IPS-20b (cell line): ENCODE measurements around the gene PLA2G2F.

Experiments
- H3K27ac ChIP-seq: one replicate; pipeline ENCODE4 v1.5.1; 2013; ENCODE audit warnings: low read length
- H3K27me3 ChIP-seq: 2 replicates; pipeline ENCODE4 v1.6.1; 2013; ENCODE audit warnings: mild to moderate bottlenecking, low read length, inconsistent platforms; ENCODE audit not compliant: insufficient read depth
- H3K36me3 ChIP-seq: 2 replicates; pipeline ENCODE4 v1.6.1; 2013; ENCODE audit warnings: low read depth, mild to moderate bottlenecking, inconsistent platforms, low read length, moderate library complexity; ENCODE audit not compliant: insufficient read depth
- H3K4me1 ChIP-seq: 2 replicates; pipeline ENCODE4 v1.6.1; 2013; ENCODE audit warnings: mild to moderate bottlenecking, control low read depth, inconsistent platforms, low read length, moderate library complexity; ENCODE audit not compliant: insufficient read depth
- H3K4me3 ChIP-seq: 2 replicates; pipeline ENCODE4 v1.5.1; 2013; ENCODE audit warnings: mild to moderate bottlenecking, low read length, inconsistent platforms
- H3K9ac ChIP-seq: 2 replicates; pipeline ENCODE4 v1.6.1; 2013; ENCODE audit warnings: low read depth, mild to moderate bottlenecking, inconsistent platforms, low read length, moderate library complexity
- H3K9me3 ChIP-seq: 2 replicates; pipeline ENCODE4 v1.6.1; 2013; ENCODE audit warnings: mild to moderate bottlenecking, low read depth, low read length, inconsistent platforms; ENCODE audit not compliant: insufficient read depth

PLA2G2F gene

DNA sequence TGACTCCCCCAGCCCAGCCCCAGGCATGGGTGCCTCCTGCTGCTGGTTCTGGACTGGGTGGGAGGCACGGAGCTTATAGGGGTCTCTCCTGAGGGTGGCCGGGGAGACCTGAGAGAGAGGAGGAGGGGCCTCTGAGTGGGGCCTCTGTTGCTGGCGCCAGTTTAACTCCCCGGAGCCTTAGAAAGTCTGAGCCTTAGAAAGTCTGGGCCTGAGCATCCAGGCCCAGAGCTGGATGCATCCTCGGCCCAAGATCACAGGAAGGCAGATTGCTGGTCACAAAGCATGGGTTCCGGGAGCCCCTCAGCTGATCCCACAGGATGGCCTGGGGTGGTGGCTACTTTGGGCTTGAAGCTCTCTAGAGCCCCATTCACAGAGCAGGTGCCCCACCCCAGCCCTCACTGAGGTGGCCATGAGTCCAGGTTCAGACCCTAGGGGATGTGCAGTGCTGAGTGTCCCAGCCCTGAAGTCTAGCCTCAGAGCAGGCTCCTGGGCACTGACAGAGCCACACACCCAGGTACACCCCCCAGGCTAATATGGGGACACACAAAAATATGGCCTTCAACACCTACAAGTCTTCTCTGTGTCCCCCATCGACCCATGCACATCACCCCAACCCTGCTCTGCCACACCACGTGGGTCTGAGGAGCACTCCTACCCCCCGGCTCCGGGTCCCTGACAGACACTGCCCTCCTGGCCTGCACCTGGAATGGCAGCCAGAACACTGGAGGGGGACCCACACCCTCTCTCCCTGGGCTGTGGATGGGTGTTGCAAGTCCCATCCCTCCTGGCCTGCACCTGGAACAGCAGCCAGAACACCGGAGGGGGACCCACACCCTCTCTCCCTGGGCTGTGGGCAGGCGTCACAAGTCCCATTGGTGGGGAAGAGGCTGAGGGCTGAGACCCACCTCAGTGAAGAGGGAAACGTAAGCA is 9.7 kb downstream of the PLA2G2F start:
- Histone ChIP-seq H3K9me3 (no peaks in the 10 kb centered on the region), H3K9ac (no peak overlapping the region), H3K4me3 (no peak overlapping the region), H3K27me3 (no peaks in the 10 kb centered on the region), H3K27ac (no peak overlapping the region), H3K4me1 (peaks cover 3% of the 10 kb centered on the region; the same call in 1 of the 2 replicates), H3K36me3 (no peaks in the 10 kb centered on the region)

- Histone ChIP-seq H3K9ac (no peak overlapping the region), H3K36me3 (no peaks in the 10 kb centered on the region), H3K4me1 (peaks cover 3% of the 10 kb centered on the region; the same call in 1 of the 2 replicates), H3K9me3 (no peaks in the 10 kb centered on the region), H3K4me3 (no peak overlapping the region), H3K27ac (no peak overlapping the region), H3K27me3 (no peaks in the 10 kb centered on the region)
Measured at GRCh38 chr1:20149601-20150325, 10.6 kb downstream of the PLA2G2F start.

DNA sequence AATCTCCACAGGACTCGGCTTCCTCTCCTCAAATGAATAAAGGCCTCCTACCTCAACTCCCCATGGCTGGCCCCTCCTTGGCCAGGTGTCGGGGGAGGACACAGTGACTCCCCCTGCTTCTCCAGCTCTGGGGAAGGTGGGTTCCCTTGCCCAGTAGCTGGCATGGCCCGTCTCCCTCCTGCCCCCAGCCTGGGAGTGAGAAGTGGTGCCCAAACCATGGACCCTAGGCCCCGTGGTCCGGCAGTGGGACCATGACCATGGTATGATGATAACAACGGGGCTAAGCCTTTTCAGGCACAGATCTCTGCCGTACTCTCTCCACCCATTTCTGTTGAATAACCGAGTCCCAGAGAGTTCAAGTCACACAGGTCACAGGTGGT is 11.2 kb downstream of the PLA2G2F start:
- Histone ChIP-seq H3K4me3 (no peak overlapping the region), H3K9ac (no peak overlapping the region), H3K27ac (no peak overlapping the region), H3K36me3 (no peaks in the 10 kb centered on the region), H3K4me1 (peaks cover 3% of the 10 kb centered on the region; the same call in 1 of the 2 replicates), H3K9me3 (no peaks in the 10 kb centered on the region), H3K27me3 (no peaks in the 10 kb centered on the region)

DNA sequence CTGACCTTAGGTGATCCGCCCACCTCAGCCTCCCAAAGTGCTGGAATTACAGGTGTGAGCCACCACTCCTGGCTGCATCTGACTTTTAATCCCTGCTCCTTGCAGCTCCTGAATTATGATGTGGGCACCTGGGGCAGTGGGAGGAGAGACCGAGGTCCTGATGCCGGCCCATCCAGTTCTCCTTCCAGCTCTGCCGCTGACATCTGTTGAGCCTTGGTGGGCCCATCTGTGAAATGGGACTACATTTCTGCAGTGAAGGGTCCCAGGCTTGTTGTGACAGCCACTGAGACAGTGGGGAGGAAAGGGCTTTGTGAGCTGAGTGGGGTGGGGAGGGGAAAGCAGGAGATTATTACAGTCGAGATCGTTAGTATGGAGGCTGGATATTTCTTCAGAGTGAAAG is 11.8 kb downstream of the PLA2G2F start:
- H3K4me3 ChIP-seq, result no peak overlapping the region
- H3K36me3 ChIP-seq, result no peaks in the 10 kb centered on the region
- H3K9me3 ChIP-seq, result no peaks in the 10 kb centered on the region
- H3K27me3 ChIP-seq, result no peaks in the 10 kb centered on the region
- no peak overlapping the region for H3K27ac ChIP-seq
- peaks cover 3% of the 10 kb centered on the region; the same call in 1 of the 2 replicates for H3K4me1 ChIP-seq
- H3K9ac ChIP-seq, result no peak overlapping the region

GRCh38 chr1:20151906-20152598 is 12.9 kb downstream of the PLA2G2F start:
- Histone ChIP-seq H3K36me3 (no peaks in the 10 kb centered on the region), H3K9me3 (no peaks in the 10 kb centered on the region), H3K27ac (no peak overlapping the region), H3K4me3 (peak overlapping the region; percentile 55; the same call in 1 of the 2 replicates), H3K4me1 (peaks cover 3% of the 10 kb centered on the region; the same call in 1 of the 2 replicates), H3K27me3 (no peaks in the 10 kb centered on the region), H3K9ac (no peak overlapping the region)

- Histone ChIP-seq H3K27ac (no peak overlapping the region), H3K27me3 (no peaks in the 10 kb centered on the region), H3K4me3 (peak overlapping the region; percentile 11; the same call in 1 of the 2 replicates), H3K36me3 (no peaks in the 10 kb centered on the region), H3K9ac (no peak overlapping the region), H3K4me1 (peaks cover 3% of the 10 kb centered on the region; the same call in 1 of the 2 replicates), H3K9me3 (no peaks in the 10 kb centered on the region)
Measured at GRCh38 chr1:20152599-20152930, 13.4 kb downstream of the PLA2G2F start.

DNA sequence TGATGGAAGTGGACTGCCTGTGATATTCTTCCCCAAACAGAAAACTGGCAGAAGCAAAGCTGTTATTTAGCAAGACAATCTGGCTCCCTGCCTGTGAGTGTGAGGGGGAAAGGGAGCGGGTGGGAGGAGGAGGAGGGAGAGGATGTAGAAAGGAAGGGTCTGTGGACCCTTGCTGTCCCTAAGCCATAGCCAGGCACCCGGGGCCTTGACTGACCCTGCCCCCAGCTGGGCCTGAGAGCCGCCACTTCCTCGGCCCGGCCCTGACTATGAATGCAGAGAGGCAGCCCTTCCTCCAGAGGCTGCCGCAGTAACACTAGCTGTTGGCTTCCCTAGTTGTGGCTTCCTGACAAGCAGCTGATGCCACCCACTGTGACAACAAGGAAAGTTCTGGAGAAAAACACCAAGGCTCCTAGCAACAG is 13.9 kb downstream of the PLA2G2F start:
- no peak overlapping the region for H3K9ac ChIP-seq
- H3K36me3 ChIP-seq, result no peaks in the 10 kb centered on the region
- no peak overlapping the region; the same call in 1 of the 2 replicates for H3K4me3 ChIP-seq
- H3K9me3 ChIP-seq, result no peaks in the 10 kb centered on the region
- no peaks in the 10 kb centered on the region for H3K27me3 ChIP-seq
- peaks cover 3% of the 10 kb centered on the region; the same call in 1 of the 2 replicates for H3K4me1 ChIP-seq
- no peak overlapping the region for H3K27ac ChIP-seq

GRCh38 chr1:20154301-20154831 is 15.2 kb downstream of the PLA2G2F start:
- peaks cover 3% of the 10 kb centered on the region; the same call in 1 of the 2 replicates for H3K4me1 ChIP-seq

GRCh38 chr1:20158358-20159070 is 19.4 kb downstream of the PLA2G2F start:
- no peak overlapping the region for H3K9ac ChIP-seq
- H3K9me3 ChIP-seq, result peaks cover 25% of the 10 kb centered on the region
- H3K4me1 ChIP-seq, result no peaks in the 10 kb centered on the region
- H3K27ac ChIP-seq, result no peak overlapping the region
- no peaks in the 10 kb centered on the region for H3K27me3 ChIP-seq
- no peaks in the 10 kb centered on the region for H3K36me3 ChIP-seq
- H3K4me3 ChIP-seq, result no peak overlapping the region

More at GRCh38 chr1:20154301-20154831, 15.2 kb downstream of the PLA2G2F start:
- no peaks in the 10 kb centered on the region for H3K27me3 ChIP-seq
- peaks cover 2% of the 10 kb centered on the region; the same call in 1 of the 2 replicates for H3K9me3 ChIP-seq
- H3K27ac ChIP-seq, result no peak overlapping the region
- H3K4me3 ChIP-seq, result no peak overlapping the region
- H3K9ac ChIP-seq, result no peak overlapping the region
- no peaks in the 10 kb centered on the region for H3K36me3 ChIP-seq

DNA sequence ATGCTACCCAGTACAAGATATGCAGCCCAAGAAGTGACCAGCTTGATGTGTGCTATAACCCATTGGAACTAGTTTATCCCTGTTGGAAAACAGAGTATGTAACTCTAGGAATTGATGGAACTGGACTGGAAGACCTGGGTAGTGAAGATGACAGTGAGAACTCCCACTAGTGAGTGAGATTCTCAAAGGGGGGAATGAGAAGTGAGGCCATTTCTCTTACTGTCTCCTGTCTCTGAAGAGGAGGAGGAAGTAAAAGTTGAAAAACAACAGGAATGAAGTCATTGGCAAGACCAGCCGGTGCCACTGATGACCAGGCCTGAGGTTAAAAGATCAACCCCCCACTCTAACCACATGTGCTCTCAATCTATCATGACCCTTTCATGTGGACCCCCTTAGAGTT is 20.9 kb downstream of the PLA2G2F start:
- no peak overlapping the region for H3K9ac ChIP-seq
- H3K27me3 ChIP-seq, result no peaks in the 10 kb centered on the region
- H3K27ac ChIP-seq, result no peak overlapping the region
- no peak overlapping the region for H3K4me3 ChIP-seq
- H3K4me1 ChIP-seq, result no peaks in the 10 kb centered on the region
- H3K9me3 ChIP-seq, result peaks cover 25% of the 10 kb centered on the region
- H3K36me3 ChIP-seq, result no peaks in the 10 kb centered on the region
